Gastrocnemius medialis (tissue), 4 donors: Measurements from ENCODE around the gene SLC1A1. TPM values are rescaled to one million over a fixed set of nuclear protein-coding genes. Genes with fewer than 3 reads are reported as not detected.

Experiments used
- ATAC-seq, 2 donors: fragments of 150-250 bp; one replicate each; pipeline ENCODE4 v1.9.1; 2016
- DNase-seq, 2 donors: peaks; one replicate each; pipeline ENCODE4 v3.0.0-alpha.2; 2019
- H3K27ac ChIP-seq, 4 donors: fragments of 200-600 bp; sonication (generic); 1 replicate in 1 of 4; 2 replicates in 3 of 4; pipeline ENCODE4 v1.5.1; 2016 to 2018; ENCODE audit warnings: mild to moderate bottlenecking in 2 of 4, moderate library complexity in 1 of 4
- H3K27me3 ChIP-seq, 3 donors: fragments of 200-600 bp; sonication (generic) in 2 of 3; 1 replicate in 1 of 3; 2 replicates in 2 of 3; pipeline versions ENCODE4 v1.5.1 to v1.6.0; 2016 to 2019; ENCODE audit warnings: mild to moderate bottlenecking in 1 of 3, moderate library complexity in 1 of 3
- H3K36me3 ChIP-seq, 2 donors: fragments of 200-600 bp; sonication (generic) in 1 of 2; one replicate each; pipeline ENCODE4 v1.5.1; 2017 to 2018
- H3K4me1 ChIP-seq, 2 donors: fragments of 200-600 bp; sonication (generic) in 1 of 2; one replicate each; pipeline ENCODE4 v1.5.1; 2016 to 2017; ENCODE audit warnings: mild to moderate bottlenecking in 2 of 2
- H3K4me3 ChIP-seq, 4 donors: fragments of 200-600 bp; sonication (generic) in 3 of 4; 1 replicate in 1 of 4; 2 replicates in 3 of 4; pipeline ENCODE4 v1.5.1; 2016 to 2019; ENCODE audit warnings: mild to moderate bottlenecking in 2 of 4
- H3K9me3 ChIP-seq, 3 donors: fragments of 200-600 bp; sonication (generic) in 2 of 3; 1 replicate in 1 of 3; 2 replicates in 2 of 3; pipeline ENCODE4 v1.5.1; 2016 to 2019
- CTCF ChIP-seq, 5 experiments: fragments of 450-650 bp in 3 of 5; fragments of 200-600 bp in 2 of 5; sonication (generic) in 2 of 5; IDR thresholded peaks in 4 of 5; conservative IDR thresholded peaks in 1 of 5; 1 replicate in 4 of 5; 2 replicates in 1 of 5; pipeline ENCODE4 v1.5.1; 2016 to 2019; ENCODE audit warnings: antibody characterized with exemption in 5 of 5, mild to moderate bottlenecking in 3 of 5, moderate library complexity in 3 of 5
- POLR2A ChIP-seq, 2 donors: fragments of 450-650 bp; IDR thresholded peaks; one replicate each; pipeline ENCODE4 v1.6.1; 2017; ENCODE audit warnings: antibody characterized with exemption in 2 of 2, mild to moderate bottlenecking in 2 of 2, moderate library complexity in 2 of 2
- in situ Hi-C, 4 donors: fragments of 200-750 bp; cut with MboI; loops; one replicate each; pipeline versions ENCODE4 v1.15.0 to v1.8.0; 2017; ENCODE audit warnings: low sequenced_read_pairs in 4 of 4
- intact Hi-C: fragments of 100-400 bp; cut with DNase I; formaldehyde crosslinking; loops from one replicate; pipeline ENCODE4 v1.15.1; 2023; ENCODE audit warnings: low total_unique reads
- total RNA-seq, 4 donors: library from RNA; depleted of rRNA; stranded (reverse); fragments of >200 nt; gene quantifications; one replicate each; pipeline versions ENCODE4 v1.1.0 to v1.2.3, GENCODE V29; 2016

SLC1A1 gene
- total RNA-seq, 4 donors from 2014 or later: 1.2 to 2.2 (median 1.6) TPM

- TF ChIP-seq CTCF (IDR thresholded peaks at IDR 0.05 in 4 of 5, conservative IDR thresholded peaks at IDR 0.05 in 1 of 5) (no peak), POLR2A (IDR thresholded peaks at IDR 0.05) (no peak)
- in situ Hi-C loops (no loop called here), intact Hi-C loops (no loop called here)
- ATAC-seq (no peak), DNase-seq (no peak)
- Histone ChIP-seq H3K9me3 (no peaks in the 10 kb centered on the region), H3K4me3 (no peak overlapping the region), H3K27ac (peak overlapping the region in 3 of 4 donors; percentile 30 to 53 (median 33)), H3K27me3 (no peaks in the 10 kb centered on the region), H3K4me1 (peaks cover 10 to 20% of the 10 kb centered on the region in 2 donors), H3K36me3 (no peaks in the 10 kb centered on the region)
Measured at GRCh38 chr9:4550777-4551484, 60.7 kb downstream of the SLC1A1 start.

DNA sequence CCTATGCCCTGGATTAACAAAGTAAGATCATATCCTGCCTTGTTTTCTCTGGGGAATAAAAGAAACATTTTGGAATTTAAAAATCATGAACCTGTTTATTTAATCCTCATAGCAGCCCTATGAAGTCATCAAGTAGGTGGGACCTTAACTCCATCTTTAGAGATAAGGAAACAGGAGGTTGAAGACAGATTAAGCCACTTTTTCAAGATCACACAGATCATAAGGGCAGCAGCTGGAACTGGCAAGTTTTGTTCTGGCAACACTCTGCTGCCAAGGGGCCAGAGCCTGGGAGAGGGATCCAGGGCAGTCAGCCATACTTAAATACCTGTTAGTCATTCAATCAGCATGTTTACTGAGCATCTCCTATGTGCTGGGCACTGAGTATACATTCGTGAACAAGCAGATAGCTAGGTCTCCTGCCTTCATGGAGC, 63.7 kb downstream of the SLC1A1 start:
- Histone ChIP-seq H3K4me3 (no peak overlapping the region), H3K4me1 (peaks cover 13 to 19% of the 10 kb centered on the region in 2 donors), H3K36me3 (no peaks in the 10 kb centered on the region), H3K27me3 (no peaks in the 10 kb centered on the region), H3K27ac (peak overlapping the region; percentile 54 to 73 (median 60)), H3K9me3 (no peaks in the 10 kb centered on the region)
- DNase-seq (no peak), ATAC-seq (peak; percentile 72)
- intact Hi-C loops: no loop called here
- in situ Hi-C loops: no loop called here
- TF ChIP-seq POLR2A (IDR thresholded peaks at IDR 0.05): no peak
- TF ChIP-seq CTCF (IDR thresholded peaks at IDR 0.05 in 4 of 5, conservative IDR thresholded peaks at IDR 0.05 in 1 of 5): no peak

- ATAC-seq: peak; percentile 31 to 37
- H3K36me3 ChIP-seq: no peaks in the 10 kb centered on the region
- in situ Hi-C loops (no loop called here), intact Hi-C loops (loop anchor here (5.0 kb wide), 1 partner anchor 63 kb away; the partner anchor contains the start of gene SLC1A1)
- no peak overlapping the region for H3K4me3 ChIP-seq
- TF ChIP-seq CTCF (IDR thresholded peaks at IDR 0.05 in 4 of 5, conservative IDR thresholded peaks at IDR 0.05 in 1 of 5) (no peak), POLR2A (IDR thresholded peaks at IDR 0.05) (no peak)
- no peak for DNase-seq
- no peaks in the 10 kb centered on the region for H3K9me3 ChIP-seq
- no peaks in the 10 kb centered on the region for H3K27me3 ChIP-seq
- peak overlapping the region; percentile 36 to 73 (median 50) for H3K27ac ChIP-seq
- H3K4me1 ChIP-seq: peaks cover 20 to 21% of the 10 kb centered on the region in 2 donors
Measured at GRCh38 chr9:4555236-4555635, 65.0 kb downstream of the SLC1A1 start.

- TF ChIP-seq POLR2A (IDR thresholded peaks at IDR 0.05) (no peak), CTCF (IDR thresholded peaks at IDR 0.05 in 4 of 5, conservative IDR thresholded peaks at IDR 0.05 in 1 of 5) (no peak)
- DNase-seq (no peak), ATAC-seq (peak; percentile 83 to 87)
- H3K4me3 ChIP-seq: no peak overlapping the region
- no peaks in the 10 kb centered on the region for H3K36me3 ChIP-seq
- in situ Hi-C loops: no loop called here
- H3K27me3 ChIP-seq: no peaks in the 10 kb centered on the region
- H3K4me1 ChIP-seq: peaks cover 14 to 20% of the 10 kb centered on the region in 2 donors
- peak overlapping the region in 1 of 4 donors; percentile 41 for H3K27ac ChIP-seq
- no peaks in the 10 kb centered on the region for H3K9me3 ChIP-seq
- intact Hi-C loops: loop anchor here (5.0 kb wide), 1 partner anchor 66 kb away; the partner anchor contains the start of gene SLC1A1
Measured at GRCh38 chr9:4558371-4558998, 68.2 kb downstream of the SLC1A1 start.
